Naive thymus-derived CD4-positive, alpha-beta T cell (primary cell): Measurements from ENCODE around the gene SLF2. TPM values are rescaled to one million over a fixed set of nuclear protein-coding genes. Genes with fewer than 3 reads are reported as not detected.

Source experiments
- ATAC-seq: fragments of 150-1000 bp; cut with Tn5 transposase; 2 replicates; pipeline ENCODE4 v1.10.0; 2021; ENCODE audit warnings: mild to moderate bottlenecking, moderate library complexity
- CTCF ChIA-PET: fragments of 350-600 bp; sonication (Branson Sonifier 250); formaldehyde crosslinking; loops from one replicate; lab custom pipeline; 2021; ENCODE audit warnings: antibody characterized with exemption; lab: Charles Lee
- POLR2A ChIA-PET: fragments of 350-600 bp; sonication (Branson Sonifier 250); formaldehyde crosslinking; loops from one replicate; lab custom pipeline; 2021; ENCODE audit warnings: antibody characterized with exemption, inconsistent platforms; lab: Charles Lee
- DNase-seq, 9 donors: peaks; one replicate each; pipeline versions ENCODE4 v3.0.0 to v3.0.0-alpha.2; 2020 to 2022; ENCODE audit warnings: mixed read lengths in 1 of 9
- H3K27ac ChIP-seq: one replicate; pipeline ENCODE4 v1.7.0; 2013; ENCODE audit warnings: mild to moderate bottlenecking, low read depth, low read length, moderate library complexity
- H3K27me3 ChIP-seq, 2 donors: one replicate each; pipeline ENCODE4 v1.7.0; 2013; ENCODE audit warnings: low read length in 2 of 2, mild to moderate bottlenecking in 2 of 2, moderate library complexity in 2 of 2; ENCODE audit not compliant: control insufficient read depth in 2 of 2, insufficient read depth in 2 of 2
- H3K36me3 ChIP-seq, 3 experiments: 1 replicate in 2 of 3; 2 replicates in 1 of 3; pipeline ENCODE4 v1.7.0; 2013; ENCODE audit warnings: low read length in 3 of 3, mild to moderate bottlenecking in 3 of 3, moderate library complexity in 1 of 3; ENCODE audit not compliant: insufficient read depth in 3 of 3, control insufficient read depth in 2 of 3
- H3K4me1 ChIP-seq, 2 donors: one replicate each; pipeline ENCODE4 v1.7.0; 2013; ENCODE audit warnings: low read length in 2 of 2, mild to moderate bottlenecking in 2 of 2, moderate library complexity in 1 of 2; ENCODE audit not compliant: control insufficient read depth in 2 of 2, insufficient read depth in 2 of 2
- H3K4me3 ChIP-seq: 2 replicates; pipeline ENCODE4 v1.7.0; 2013; ENCODE audit warnings: mild to moderate bottlenecking, low read length
- H3K9me3 ChIP-seq, 3 experiments: 1 replicate in 2 of 3; 2 replicates in 1 of 3; pipeline ENCODE4 v1.7.0; 2013; ENCODE audit warnings: low read length in 3 of 3; ENCODE audit not compliant: control insufficient read depth in 2 of 3
- H3K27ac Mint-ChIP-seq, 9 donors: one replicate each; pipeline ENCODE4 v1.8.0; 2020 to 2022; ENCODE audit warnings: mixed read lengths in 9 of 9, mild to moderate bottlenecking in 8 of 9, moderate library complexity in 5 of 9, inconsistent platforms in 2 of 9
- H3K27me3 Mint-ChIP-seq, 5 donors: one replicate each; pipeline ENCODE4 v1.8.0; 2021 to 2022; ENCODE audit warnings: mixed read lengths in 5 of 5, mild to moderate bottlenecking in 1 of 5
- H3K36me3 Mint-ChIP-seq, 5 donors: one replicate each; pipeline ENCODE4 v1.8.0; 2020 to 2022; ENCODE audit warnings: mixed read lengths in 5 of 5, mild to moderate bottlenecking in 3 of 5, inconsistent platforms in 1 of 5
- H3K4me1 Mint-ChIP-seq, 7 donors: one replicate each; pipeline ENCODE4 v1.8.0; 2020 to 2022; ENCODE audit warnings: mixed read lengths in 7 of 7, mild to moderate bottlenecking in 3 of 7, inconsistent platforms in 1 of 7
- H3K4me3 Mint-ChIP-seq, 10 donors: one replicate each; pipeline ENCODE4 v1.8.0; 2020 to 2022; ENCODE audit warnings: mild to moderate bottlenecking in 10 of 10, mixed read lengths in 10 of 10, moderate library complexity in 6 of 10, inconsistent platforms in 2 of 10
- H3K9me3 Mint-ChIP-seq, 11 donors: one replicate each; pipeline ENCODE4 v1.8.0; 2020 to 2022; ENCODE audit warnings: mixed read lengths in 11 of 11, mild to moderate bottlenecking in 4 of 11, inconsistent platforms in 1 of 11, moderate library complexity in 1 of 11
- intact Hi-C, 2 donors: fragments of 100-400 bp; cut with micrococcal nuclease; formaldehyde crosslinking; loops; one replicate each; pipeline ENCODE4 v1.15.1; 2023
- polyA plus RNA-seq, 2 donors: library from polyadenylated mRNA; unstranded; fragments of 300-500 nt; fragmentation: Illumina TruSeq; gene quantifications; one replicate each; pipeline ENCODE4 v1.2.3, GENCODE V29; 2021
- total RNA-seq, 6 experiments: library from RNA in 5 of 6; stranded (reverse) in 5 of 6; gene quantifications; 1 replicate in 5 of 6; 2 replicates in 1 of 6; pipeline ENCODE4 v1.2.3 and lab custom pipeline; 2021 to 2026

Gene SLF2
- total and polyA plus RNA-seq, 7 experiments from 2014 or later: 10.9 to 43.7 (median 24.0) TPM

DNA sequence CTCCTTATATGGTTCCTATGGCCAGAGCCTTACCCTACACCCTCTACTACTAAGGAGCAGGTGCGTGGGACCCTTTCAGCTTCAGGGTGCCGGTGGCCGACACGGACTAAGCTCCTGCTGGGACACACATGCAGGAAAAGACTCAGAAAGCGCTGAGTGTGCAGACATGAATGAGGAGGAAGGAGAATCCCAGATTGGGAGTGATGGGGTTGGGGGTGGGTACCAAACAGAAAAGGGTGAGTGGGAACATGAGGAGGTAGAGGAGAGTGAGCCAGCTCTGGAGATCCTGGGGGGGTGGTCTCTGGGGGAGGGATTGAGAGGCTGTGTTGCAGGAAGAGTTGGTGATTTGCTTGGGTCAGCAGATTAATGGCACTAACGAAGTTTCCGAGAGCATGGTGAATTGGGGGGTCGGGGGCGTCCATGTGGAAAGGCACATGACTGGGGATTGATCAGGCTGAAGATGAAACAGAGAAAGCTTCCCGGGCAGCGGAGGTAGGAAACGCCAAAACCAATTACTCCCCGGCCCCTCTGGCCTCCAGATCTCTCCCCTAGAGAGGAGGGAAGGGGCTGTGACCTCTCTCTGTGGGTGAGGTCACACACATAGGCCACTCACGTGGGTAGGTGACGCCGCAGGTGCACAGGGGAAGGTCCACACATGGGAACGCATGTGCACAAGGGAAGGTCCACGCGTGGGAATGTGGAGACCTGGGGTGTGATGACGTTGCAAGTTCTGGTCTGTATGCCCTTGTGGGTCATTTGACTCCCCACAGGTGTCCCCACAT, 37.9 kb upstream of the SLF2 start:
- intact Hi-C loops: loop anchor here in 1 of 2 donors (5.0 kb wide), 1 partner anchor 203 kb away; no protein-coding TSS in a partner anchor
- H3K4me1 Mint-ChIP-seq: peaks cover 0 to 5% (median 0%) of the 10 kb centered on the region in 7 donors

DNA sequence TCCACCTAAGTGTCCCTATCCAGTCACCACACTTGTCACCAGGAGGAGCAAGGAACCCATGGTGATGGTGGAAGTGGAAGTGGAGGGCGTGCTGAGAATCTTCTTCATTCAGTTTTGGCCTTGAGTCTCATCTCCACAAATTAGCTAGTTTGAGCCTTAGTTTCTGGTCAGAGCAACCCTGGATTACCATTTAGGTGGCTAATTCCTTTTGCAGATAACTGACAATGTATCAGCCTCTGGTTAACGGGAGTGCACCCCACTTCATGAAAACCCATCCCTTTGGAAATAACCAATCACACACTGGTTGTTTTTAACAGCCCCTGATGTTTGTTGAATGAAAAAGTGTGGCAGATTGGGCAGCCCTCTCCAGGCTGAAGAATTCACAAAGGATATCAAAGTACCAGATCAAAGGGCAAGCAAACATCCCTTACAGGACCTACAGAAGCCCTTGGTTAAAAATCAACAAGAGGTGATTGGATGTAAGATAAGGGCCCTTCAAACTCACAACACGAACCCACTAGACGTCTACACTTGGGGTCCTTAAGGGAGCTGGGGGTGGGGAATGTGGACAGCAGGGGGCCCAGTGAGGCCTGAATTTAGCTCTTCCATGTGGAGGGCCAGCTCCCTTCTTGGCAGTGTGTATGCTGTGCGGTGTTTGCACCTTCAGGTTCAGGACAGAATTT, 37.1 kb upstream of the SLF2 start:
- Mint-ChIP-seq H3K9me3 (no peaks in the 10 kb centered on the region), H3K27ac (no peak overlapping the region), H3K4me3 (no peak overlapping the region), H3K27me3 (peaks cover 0 to 23% (median 13%) of the 10 kb centered on the region in 5 donors), H3K36me3 (no peaks in the 10 kb centered on the region), H3K4me1 (peaks cover 0 to 5% (median 0%) of the 10 kb centered on the region in 7 donors)
- DNase-seq (no peak), ATAC-seq (no peak)
- Histone ChIP-seq H3K9me3 (no peaks in the 10 kb centered on the region), H3K4me1 (no peaks in the 10 kb centered on the region), H3K27me3 (no peaks in the 10 kb centered on the region), H3K27ac (no peak overlapping the region), H3K4me3 (no peak overlapping the region), H3K36me3 (no peaks in the 10 kb centered on the region)
- POLR2A ChIA-PET: no interaction called here
- intact Hi-C loops: no loop called here
- CTCF ChIA-PET: no interaction called here

More for the DNA sequence above, 37.9 kb upstream of the SLF2 start:
- Histone ChIP-seq H3K27ac (no peak overlapping the region), H3K9me3 (no peaks in the 10 kb centered on the region), H3K4me3 (no peak overlapping the region), H3K36me3 (no peaks in the 10 kb centered on the region), H3K27me3 (no peaks in the 10 kb centered on the region), H3K4me1 (no peaks in the 10 kb centered on the region)
- ChIA-PET POLR2A (interaction anchor here (0.6 kb wide), 1 partner anchor 31 kb away, joined by 3 read pairs; no protein-coding TSS in a partner anchor), CTCF (no interaction called here)
- DNase-seq (no peak), ATAC-seq (no peak)
- H3K27me3 Mint-ChIP-seq: peaks cover 0 to 21% (median 13%) of the 10 kb centered on the region in 5 donors
- H3K4me3 Mint-ChIP-seq: no peak overlapping the region
- no peak overlapping the region for H3K27ac Mint-ChIP-seq
- no peaks in the 10 kb centered on the region for H3K9me3 Mint-ChIP-seq
- no peaks in the 10 kb centered on the region for H3K36me3 Mint-ChIP-seq

DNA sequence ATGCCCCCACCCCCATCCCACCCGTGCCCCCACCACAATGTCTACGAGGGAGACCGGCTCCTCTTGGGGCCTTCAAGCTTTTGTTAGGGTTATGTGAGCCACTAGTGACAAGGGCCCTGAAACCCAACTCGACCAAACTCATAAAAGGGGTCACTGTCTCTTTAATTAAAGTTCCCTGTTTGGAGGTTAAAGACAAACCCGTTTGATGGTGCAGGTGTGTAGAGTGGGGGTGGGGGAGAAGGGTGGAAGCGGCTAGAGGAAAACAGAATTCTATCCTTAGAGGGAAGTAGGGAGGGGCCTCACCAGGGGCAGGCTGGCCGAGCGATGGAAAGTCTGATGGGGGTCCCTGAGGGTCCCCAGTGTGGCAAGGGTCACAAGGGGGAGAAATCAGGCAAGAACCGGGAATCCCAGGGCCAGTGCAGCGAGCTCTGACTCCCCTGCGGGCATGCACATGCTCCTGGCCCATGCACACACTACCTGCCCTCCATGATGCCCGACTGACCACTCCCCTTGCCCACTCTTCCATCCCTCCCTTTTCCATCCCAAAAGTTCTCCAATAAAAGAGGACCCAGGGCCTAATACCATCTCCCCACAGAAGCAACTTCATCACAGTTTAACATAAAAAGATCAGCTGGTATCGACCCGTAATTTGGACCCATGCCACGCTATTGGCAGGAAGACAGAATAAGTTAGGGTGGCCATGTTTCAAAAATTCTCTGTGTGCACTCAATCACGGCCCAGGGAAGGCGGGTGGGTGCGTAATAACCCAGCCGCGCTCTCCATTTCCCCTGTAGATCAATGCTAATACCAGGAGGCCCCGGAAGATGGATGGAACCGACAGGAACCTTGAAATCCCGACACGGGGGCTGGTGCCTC, 35.9 kb upstream of the SLF2 start:
- CTCF ChIA-PET: no interaction called here
- Mint-ChIP-seq H3K4me3 (no peak overlapping the region), H3K36me3 (no peaks in the 10 kb centered on the region), H3K9me3 (no peaks in the 10 kb centered on the region), H3K4me1 (peaks cover 0 to 4% (median 0%) of the 10 kb centered on the region in 7 donors), H3K27ac (no peak overlapping the region), H3K27me3 (peaks cover 0 to 23% (median 13%) of the 10 kb centered on the region in 5 donors)
- DNase-seq (no peak), ATAC-seq (no peak)
- H3K4me1 ChIP-seq: no peaks in the 10 kb centered on the region
- H3K36me3 ChIP-seq: no peaks in the 10 kb centered on the region
- no peaks in the 10 kb centered on the region for H3K27me3 ChIP-seq
- no peak overlapping the region for H3K27ac ChIP-seq
- no peaks in the 10 kb centered on the region for H3K9me3 ChIP-seq
- intact Hi-C loops: no loop called here
- no peak overlapping the region for H3K4me3 ChIP-seq
- POLR2A ChIA-PET: no interaction called here

DNA sequence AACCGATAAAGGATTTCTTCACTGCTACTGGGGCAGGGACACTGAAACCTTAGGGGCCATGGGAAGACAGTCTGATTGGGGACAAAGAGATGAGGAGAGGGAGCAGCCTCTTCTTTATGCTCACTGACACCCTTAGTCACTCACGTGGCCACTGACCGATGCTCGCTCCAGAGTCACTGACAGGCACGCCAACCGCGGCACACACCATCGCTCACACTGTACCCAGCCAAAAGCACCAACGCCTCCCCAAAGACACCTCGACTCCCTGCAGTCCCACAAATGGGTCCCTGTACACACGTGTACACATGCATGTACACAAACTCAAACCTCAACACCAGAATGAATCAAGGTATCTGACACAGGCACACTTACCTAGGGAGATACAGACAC, 35.3 kb upstream of the SLF2 start:
- intact Hi-C loops: no loop called here
- ChIA-PET CTCF (no interaction called here), POLR2A (no interaction called here)

DNA sequence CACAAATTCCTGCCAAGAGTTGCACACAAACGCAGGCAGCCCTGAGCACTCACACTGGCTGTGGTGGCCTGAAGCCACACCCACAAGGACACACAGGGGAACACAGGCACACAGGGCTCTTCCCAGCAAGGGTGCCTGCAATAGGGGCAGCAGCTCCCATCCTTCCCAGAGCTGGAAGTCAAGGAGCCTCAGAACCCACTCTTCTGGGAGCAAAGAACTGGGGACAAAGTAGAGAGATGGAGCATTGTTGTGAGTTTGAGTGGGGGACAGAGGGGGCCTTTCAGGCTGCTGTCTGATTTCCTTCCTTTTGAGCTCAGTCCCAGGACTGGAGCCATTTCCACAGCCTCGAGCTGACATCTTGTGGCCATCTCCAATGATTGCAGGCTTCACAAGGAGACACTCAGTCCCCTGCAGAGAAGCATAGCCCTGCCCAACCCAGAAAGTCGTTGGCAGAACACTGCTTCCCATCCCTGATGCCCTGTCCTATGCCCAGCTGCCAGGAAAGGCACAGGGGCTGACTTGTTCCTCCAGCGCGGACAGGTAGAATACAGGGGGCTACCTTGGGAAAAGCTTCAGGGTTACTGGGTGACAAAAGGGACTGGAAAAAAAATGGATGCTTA, 34.4 kb upstream of the SLF2 start:
- no peak overlapping the region for H3K27ac ChIP-seq
- no peak overlapping the region for H3K4me3 Mint-ChIP-seq
- peak overlapping the region in 1 of 9 donors; percentile 56 for H3K27ac Mint-ChIP-seq
- intact Hi-C loops: loop anchor here (1.0 to 2.0 kb wide), 3 partner anchors 208 to 316 kb away; no protein-coding TSS in a partner anchor
- H3K9me3 Mint-ChIP-seq: no peaks in the 10 kb centered on the region
- H3K4me1 ChIP-seq: no peaks in the 10 kb centered on the region
- ChIA-PET CTCF (interaction anchor here (1.1 kb wide), 1 partner anchor 316 kb away, joined by 4 read pairs; no protein-coding TSS in a partner anchor), POLR2A (no interaction called here)
- H3K4me1 Mint-ChIP-seq: peaks cover 0 to 6% (median 0%) of the 10 kb centered on the region in 7 donors
- no peak for ATAC-seq
- peaks cover 0 to 23% (median 9%) of the 10 kb centered on the region in 5 donors for H3K27me3 Mint-ChIP-seq
- H3K36me3 Mint-ChIP-seq: no peaks in the 10 kb centered on the region
- H3K36me3 ChIP-seq: no peaks in the 10 kb centered on the region
- no peak overlapping the region for H3K4me3 ChIP-seq
- peak in 2 of 9 donors; percentile 7 to 26 for DNase-seq
- no peaks in the 10 kb centered on the region for H3K9me3 ChIP-seq
- no peaks in the 10 kb centered on the region for H3K27me3 ChIP-seq

More for the DNA sequence above, 35.3 kb upstream of the SLF2 start:
- DNase-seq: no peak
- Histone ChIP-seq H3K4me1 (no peaks in the 10 kb centered on the region), H3K27me3 (no peaks in the 10 kb centered on the region), H3K36me3 (no peaks in the 10 kb centered on the region), H3K4me3 (no peak overlapping the region), H3K27ac (no peak overlapping the region), H3K9me3 (no peaks in the 10 kb centered on the region)
- Mint-ChIP-seq H3K4me1 (peaks cover 0 to 6% (median 0%) of the 10 kb centered on the region in 7 donors), H3K36me3 (no peaks in the 10 kb centered on the region), H3K27ac (no peak overlapping the region), H3K4me3 (no peak overlapping the region), H3K9me3 (no peaks in the 10 kb centered on the region), H3K27me3 (peaks cover 0 to 23% (median 13%) of the 10 kb centered on the region in 5 donors)
- ATAC-seq: no peak
